NCI-H446 treated with DMSO at 0.1 percent for 48 hours (cell line): ENCODE results near the gene SNX9.
"Not testable (repeated sequence)": the region's sequence is repeated elsewhere in the genome, so short reads cannot be mapped to it uniquely, and the experiment has no call there.

Experiments used
- DNase-seq: peaks from one replicate; lab custom pipeline; 2025; lab: John Stamatoyannopoulos, UW

The SNX9 gene

DNA sequence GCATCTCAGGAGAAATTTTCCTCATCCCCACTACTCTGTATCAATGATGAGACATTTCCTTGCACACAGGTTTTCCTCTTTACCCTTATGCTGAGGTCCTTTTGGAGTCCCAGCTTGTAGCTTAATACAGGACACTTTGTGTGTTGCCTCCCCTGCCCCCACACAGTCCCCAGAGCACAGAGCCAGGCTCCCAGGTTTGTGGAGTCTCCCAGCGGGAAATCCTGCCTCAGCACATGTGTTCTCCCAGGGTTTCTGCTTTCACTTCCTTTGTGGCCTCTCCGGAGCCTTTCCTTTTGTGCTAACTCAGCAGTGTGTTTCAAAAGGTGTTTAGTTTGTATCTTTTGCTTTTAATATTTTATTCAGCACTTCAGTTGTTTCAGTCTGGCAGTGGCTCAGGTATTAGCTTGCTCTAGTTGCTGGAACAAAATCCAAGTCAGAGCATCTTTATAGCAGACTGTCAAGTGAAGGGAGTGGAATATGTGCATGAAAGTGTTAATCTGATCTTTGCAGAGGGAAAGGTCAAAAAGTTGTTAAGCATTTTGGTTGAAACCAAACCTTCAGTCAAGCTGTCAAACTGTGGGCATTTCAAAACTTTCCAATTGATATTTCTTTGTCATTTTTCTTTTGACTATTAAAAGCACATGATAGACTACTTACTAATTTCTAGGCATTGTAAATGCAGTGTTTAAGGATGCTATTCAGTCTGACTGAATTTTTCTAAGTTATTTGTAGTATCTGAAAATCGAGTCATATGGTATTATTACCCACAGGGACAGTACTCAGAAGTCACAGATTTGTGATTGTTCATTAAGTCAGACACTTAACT, 8.6 kb downstream of the SNX9 start:
- DNase-seq = no peak

- no peak for DNase-seq
Measured at GRCh38 chr6:157832250-157832967, 9.4 kb downstream of the SNX9 start.

DNA sequence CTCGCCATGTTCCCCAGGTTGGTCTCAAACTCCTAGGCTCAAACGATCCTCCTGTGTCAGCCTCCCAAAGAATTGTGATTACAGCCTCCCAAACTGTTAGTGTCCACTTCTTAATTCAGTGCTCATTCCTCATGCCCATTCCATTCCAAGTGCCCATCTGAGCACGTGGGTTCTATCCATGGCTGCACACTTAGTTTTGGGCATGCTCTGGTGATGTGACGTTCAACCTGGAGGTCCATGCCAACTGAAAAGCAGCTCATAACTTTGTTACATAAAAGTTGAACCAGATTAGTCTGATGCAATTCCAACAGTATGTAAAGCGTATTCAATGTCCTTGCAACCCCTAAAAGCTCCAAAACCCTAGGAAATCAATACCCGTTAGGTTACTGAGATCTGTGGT, 11.5 kb downstream of the SNX9 start:
- no peak for DNase-seq

- DNase-seq = no peak
Measured at GRCh38 chr6:157838718-157839430, 15.8 kb downstream of the SNX9 start.

- DNase-seq = no peak
Measured at GRCh38 chr6:157839606-157840005, 16.6 kb downstream of the SNX9 start.

DNA sequence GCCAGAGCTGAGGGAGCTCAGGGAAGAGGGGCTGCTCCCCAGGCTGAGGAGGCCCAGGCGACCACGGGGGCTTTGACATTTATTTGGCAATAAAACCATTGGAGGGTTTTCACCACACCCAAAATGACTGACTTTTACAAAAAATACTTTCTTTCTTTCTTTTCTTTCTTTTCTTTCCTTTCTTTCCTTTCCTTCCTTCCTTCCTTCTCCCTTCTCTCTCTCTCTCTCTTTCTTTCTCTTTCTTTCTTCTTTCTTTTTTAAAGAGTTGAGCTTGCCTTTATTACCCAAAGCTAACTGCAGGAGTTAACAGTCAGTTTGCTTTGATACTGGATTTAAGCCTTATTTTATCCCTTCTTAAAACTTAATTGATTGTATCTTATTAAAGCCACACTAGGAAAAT, 17.2 kb downstream of the SNX9 start:
- DNase-seq = no peak

GRCh38 chr6:157840776-157841175, 17.7 kb downstream of the SNX9 start:
- DNase-seq = no peak

GRCh38 chr6:157841211-157841840, 18.3 kb downstream of the SNX9 start:
- DNase-seq = no peak

DNA sequence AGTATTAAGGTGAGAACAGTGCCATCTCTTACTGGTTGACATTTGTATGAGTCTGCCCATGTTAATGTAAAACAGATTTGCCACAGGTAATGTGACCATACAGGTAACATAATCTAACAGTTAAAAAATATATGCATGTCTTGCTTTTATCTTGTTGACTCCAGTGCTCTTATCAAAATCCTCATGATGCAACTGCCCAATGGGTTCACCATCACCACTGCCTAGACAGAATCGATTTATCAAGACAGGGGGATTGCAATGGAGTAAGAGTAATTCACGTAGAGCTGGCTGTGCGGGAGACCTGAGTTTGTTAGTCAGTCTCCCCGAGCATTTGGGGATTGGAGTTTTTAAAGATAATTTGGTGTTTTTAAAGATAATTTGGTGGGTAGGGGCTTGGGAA, 19.2 kb downstream of the SNX9 start:
- DNase-seq = no peak

DNA sequence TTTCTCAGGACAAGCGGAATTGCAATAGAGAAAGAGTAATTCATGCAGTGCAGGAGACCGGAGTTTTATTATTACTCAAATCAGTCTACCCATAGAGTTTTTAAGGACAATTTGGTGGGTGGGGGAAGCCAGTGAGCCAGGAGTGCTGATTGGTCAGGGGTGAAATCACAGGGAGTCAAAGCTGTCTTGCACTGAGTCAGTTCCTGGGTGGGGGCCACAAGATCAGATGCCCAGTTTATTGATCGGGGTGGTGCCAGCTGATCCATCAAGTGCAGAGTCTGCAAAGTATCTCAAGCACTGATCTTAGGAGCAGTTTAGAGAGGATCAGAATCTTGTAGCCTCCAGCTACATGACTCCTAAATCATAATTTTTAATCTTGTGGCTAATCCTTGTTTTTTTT, 21.1 kb downstream of the SNX9 start:
- not testable (repeated sequence) for DNase-seq

GRCh38 chr6:157845493-157846259, 22.6 kb downstream of the SNX9 start:
- DNase-seq = no peak

DNA sequence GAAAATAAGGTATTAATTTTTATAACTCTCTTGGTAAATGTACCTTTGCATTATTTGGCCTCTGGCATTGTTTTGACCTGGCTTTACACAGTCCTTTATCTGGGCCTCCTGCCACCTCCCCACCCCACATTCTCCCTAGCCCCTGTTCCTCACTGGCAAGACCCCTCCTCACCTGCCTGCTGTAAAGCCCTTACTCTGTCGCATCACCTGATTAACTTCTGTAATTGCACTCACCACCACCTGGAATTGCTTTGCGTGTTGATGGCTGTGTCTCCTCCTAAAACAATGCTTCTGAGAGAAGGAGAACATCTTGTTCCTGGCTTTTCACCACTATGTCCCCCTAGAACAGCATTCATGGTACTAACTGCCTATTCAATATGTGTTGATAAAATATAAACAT, 24.8 kb downstream of the SNX9 start:
- no peak for DNase-seq

- DNase-seq = no peak
Measured at GRCh38 chr6:157848693-157849092, 25.6 kb downstream of the SNX9 start.

GRCh38 chr6:157849288-157850017, 26.4 kb downstream of the SNX9 start:
- DNase-seq = no peak

DNA sequence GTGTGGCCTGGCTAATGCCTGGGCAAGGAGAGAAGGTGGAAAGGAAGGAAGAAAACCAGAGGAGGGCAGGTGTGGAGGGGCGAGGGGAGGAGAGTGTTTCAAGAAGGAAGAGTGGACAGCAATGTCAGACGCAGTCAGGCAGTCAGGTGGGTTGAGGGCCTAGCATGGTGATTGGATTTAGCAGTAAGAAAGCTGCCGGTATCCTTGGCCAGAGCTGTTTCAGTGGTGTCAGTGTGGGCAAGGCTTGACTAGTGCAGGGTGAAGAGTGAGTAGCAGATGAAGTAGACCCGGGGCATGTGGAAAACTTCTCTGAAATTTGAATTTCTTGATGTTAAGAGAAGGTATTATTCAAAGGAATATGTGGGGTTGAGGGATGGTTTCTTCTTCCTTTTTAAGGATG, 27.0 kb downstream of the SNX9 start:
- no peak for DNase-seq

GRCh38 chr6:157853018-157853805, 30.2 kb downstream of the SNX9 start:
- DNase-seq = no peak

DNA sequence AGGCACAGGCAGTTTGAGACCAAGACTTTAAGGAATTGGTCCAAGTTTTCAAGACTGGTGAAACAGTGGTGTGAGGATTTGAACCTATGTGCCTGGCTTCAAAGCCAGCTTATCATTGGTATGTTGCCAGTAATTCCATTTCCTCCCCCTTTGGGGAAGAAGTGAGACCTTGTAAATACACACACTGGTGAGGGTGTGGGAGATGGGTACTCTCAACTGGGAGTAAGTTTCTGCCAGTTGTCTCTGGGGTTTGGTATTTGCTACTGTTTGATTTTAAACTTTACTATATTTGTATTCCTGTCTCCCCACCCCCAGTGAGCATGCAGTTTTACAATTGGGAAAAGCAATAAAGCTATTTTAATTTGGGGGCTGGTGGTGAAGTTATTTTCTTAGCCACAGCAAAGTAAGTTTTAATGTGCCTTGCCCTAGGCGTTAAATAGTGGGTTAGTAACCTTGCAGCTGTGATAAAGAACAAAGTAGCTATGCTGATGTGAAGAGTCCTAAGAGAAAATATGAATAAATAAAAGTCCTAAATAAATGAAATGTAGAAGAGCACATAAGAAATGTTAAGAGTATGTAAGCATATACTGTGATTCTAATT, 31.0 kb downstream of the SNX9 start:
- DNase-seq = no peak

GRCh38 chr6:157855325-157855724, 32.3 kb downstream of the SNX9 start:
- DNase-seq = no peak

GRCh38 chr6:157855804-157856203, 32.8 kb downstream of the SNX9 start:
- not testable (repeated sequence) for DNase-seq

- not testable (repeated sequence) for DNase-seq
Measured at GRCh38 chr6:157858664-157859063, 35.6 kb downstream of the SNX9 start.
